K562 (cell line): ENCODE data around the gene IPO11.

ENCODE experiments used
- CTCF ChIP-seq, 3 experiments: IDR thresholded peaks in 2 of 3; conservative IDR thresholded peaks in 1 of 3; 2 replicates each; pipeline ENCODE4 v1.5.1; 2011 to 2012; ENCODE audit warnings: low read length in 3 of 3, mild to moderate bottlenecking in 3 of 3, control low read depth in 2 of 3, improper control_type of control experiment in 1 of 3, inconsistent platforms in 1 of 3, low read depth in 1 of 3, mixed read lengths in 1 of 3, moderate library complexity in 1 of 3; ENCODE audit not compliant: insufficient read depth in 2 of 3
- EZH2 ChIP-seq: IDR thresholded peaks from 2 replicates; pipeline ENCODE4 v1.6.1; 2012; ENCODE audit warnings: low read depth, mild to moderate bottlenecking, inconsistent platforms, low read length, borderline replicate concordance
- GTF3C2 ChIP-seq: IDR thresholded peaks from 3 replicates; pipeline ENCODE4 v1.6.1; 2011; ENCODE audit warnings: borderline replicate concordance, mild to moderate bottlenecking, moderate library complexity; ENCODE audit not compliant: insufficient read length; ENCODE audit errors: extremely low read depth
- ZNF274 ChIP-seq: IDR thresholded peaks from 2 replicates; pipeline ENCODE4 v1.6.1; 2011; ENCODE audit warnings: low read depth, mild to moderate bottlenecking, low read length, moderate library complexity, borderline replicate concordance

- TF ChIP-seq EZH2, result no peak
- TF ChIP-seq CTCF (IDR thresholded peaks at IDR 0.05 in 2 of 3, conservative IDR thresholded peaks at IDR 0.05 in 1 of 3; ENCODE audit: insufficient read depth in 2 of 3, low read depth in 1 of 3, low read length in 3 of 3), result no peak
- TF ChIP-seq ZNF274, result no peak
- TF ChIP-seq GTF3C2, result no peak
These were observed 241.5 kb downstream of the IPO11 start for GRCh38 chr5:62653864-62654575.
